GM19099 (cell line): ENCODE data around the gene CLASP1.

Experiments
- POLR2A ChIP-seq: IDR thresholded peaks from 3 replicates; pipeline ENCODE4 v1.6.1; 2011; ENCODE audit warnings: low read depth; ENCODE audit not compliant: insufficient read length; ENCODE audit errors: extremely low read depth

CLASP1 gene

GRCh38 chr2:121304941-121305340 lies 344.3 kb downstream of the CLASP1 start:
- TF ChIP-seq POLR2A: no peak

- TF ChIP-seq POLR2A: no peak
Measured at GRCh38 chr2:121303531-121304263, 345.6 kb downstream of the CLASP1 start.

GRCh38 chr2:121298476-121298875 lies 350.8 kb downstream of the CLASP1 start:
- no peak for TF ChIP-seq POLR2A

- no peak for TF ChIP-seq POLR2A
Measured at GRCh38 chr2:121297217-121297830, 351.9 kb downstream of the CLASP1 start.

DNA sequence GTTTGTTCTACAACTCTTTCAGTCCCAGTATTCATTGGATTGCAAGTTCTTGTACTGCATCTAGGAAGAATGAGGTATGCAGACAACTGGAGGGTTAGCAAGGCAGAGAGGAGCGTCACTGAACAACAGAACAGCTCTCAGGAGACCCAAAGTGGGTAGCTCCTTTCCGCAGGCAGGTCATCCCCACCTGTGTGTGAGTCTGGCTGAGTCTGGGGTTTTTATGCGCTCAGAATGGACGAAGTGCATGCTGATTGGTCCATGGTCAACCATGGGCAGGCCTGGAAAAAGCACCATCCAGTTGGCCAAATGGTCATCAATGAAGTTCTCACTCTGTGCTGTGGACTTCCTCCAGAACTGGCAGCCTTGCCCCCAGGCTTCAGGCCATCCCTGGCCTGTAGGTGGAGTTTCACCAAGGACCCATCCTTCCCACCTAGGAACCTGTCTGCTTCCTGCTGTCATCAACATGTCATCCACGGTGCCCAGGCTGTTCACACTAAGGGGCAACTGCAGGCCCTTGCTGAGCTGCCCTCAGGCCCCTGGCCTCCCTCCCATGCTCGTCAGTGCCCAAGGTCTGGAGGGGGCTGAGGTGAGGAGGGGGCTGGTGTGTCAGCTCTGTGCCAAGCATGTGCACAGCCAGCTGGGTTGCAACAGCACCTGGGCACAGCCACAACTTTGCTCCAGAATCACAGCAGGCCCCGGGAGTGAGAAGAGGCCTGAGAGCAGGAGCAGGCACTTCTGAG lies 353.2 kb downstream of the CLASP1 start:
- no peak for TF ChIP-seq POLR2A

- TF ChIP-seq POLR2A: no peak
Measured at GRCh38 chr2:121294881-121295840, 354.1 kb downstream of the CLASP1 start.

- no peak for TF ChIP-seq POLR2A
Measured at GRCh38 chr2:121293450-121294325, 355.6 kb downstream of the CLASP1 start.

DNA sequence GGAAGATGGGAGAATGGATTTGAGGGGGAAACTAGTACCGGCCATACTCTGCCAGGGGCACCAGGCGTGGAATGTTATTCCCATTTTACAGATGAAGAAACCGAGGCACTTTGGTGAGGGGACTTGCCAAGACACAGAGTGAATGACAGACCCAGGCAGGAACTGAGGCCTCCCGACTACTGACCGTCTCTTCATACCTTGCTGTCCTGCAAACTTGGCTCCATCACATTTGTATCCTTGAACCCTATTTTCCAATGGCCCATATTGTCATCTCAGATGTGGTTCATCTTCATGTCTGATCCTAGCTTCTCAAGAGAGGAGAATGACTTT lies 358.0 kb downstream of the CLASP1 start:
- no peak for TF ChIP-seq POLR2A

- no peak for TF ChIP-seq POLR2A
Measured at GRCh38 chr2:121289271-121289670, 360.0 kb downstream of the CLASP1 start.

DNA sequence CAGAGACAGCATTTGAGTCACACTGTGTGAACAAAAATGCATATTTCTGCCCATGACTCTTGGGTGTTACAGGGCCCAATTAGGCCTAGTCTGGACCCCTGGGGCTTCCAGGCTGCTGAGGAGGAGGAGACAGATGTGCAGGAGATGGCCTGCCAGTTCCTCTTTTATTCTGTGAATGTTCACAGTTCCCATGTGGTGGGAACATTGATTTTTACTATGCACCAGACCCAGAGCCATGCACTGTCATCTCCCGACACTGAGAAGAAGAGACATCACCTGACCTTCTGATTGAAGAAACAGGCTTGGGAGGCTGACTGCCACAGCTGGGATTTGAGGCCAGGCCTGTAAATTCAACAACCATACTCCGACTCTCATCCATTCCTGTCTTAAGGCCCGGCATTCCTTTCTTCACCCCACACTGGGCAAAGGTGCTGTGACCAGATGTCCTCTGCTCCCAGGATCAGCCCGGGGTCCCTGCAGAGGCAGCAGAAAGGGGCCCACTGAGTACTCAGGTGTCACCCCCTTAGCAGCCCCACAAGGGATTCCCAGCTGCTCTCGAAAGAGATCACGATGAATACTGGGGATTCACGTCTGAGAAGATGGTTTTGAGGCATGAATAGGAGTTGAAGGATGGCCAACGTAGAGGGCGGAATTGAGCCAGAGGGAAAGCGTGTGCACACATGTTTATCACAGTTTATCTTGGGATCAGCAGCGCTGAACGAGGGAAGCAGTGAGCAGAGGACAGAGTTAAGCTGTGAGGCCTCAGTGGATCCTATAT lies 360.6 kb downstream of the CLASP1 start:
- TF ChIP-seq POLR2A: no peak

GRCh38 chr2:121287956-121288355 lies 361.3 kb downstream of the CLASP1 start:
- TF ChIP-seq POLR2A: no peak
